NCI-H2227 (cell line): ENCODE measurements around the gene PSMD13.
A peak's percentile ranks its signal among the peaks of the same experiment; 100 is the strongest.
"Not testable (repeated sequence)": the region's sequence is repeated elsewhere in the genome, so short reads cannot be mapped to it uniquely, and the experiment has no call there.

ENCODE experiments used
- DNase-seq: peaks from one replicate; lab custom pipeline; 2025; ENCODE audit not compliant: unreplicated experiment; lab: John Stamatoyannopoulos, UW

PSMD13 gene

GRCh38 chr11:285894-286220 is 49.1 kb downstream of the PSMD13 start:
- DNase-seq: no peak

GRCh38 chr11:286977-287820 is 50.4 kb downstream of the PSMD13 start:
- DNase-seq: not testable (repeated sequence)

GRCh38 chr11:287821-288477 is 51.2 kb downstream of the PSMD13 start:
- DNase-seq: no peak

GRCh38 chr11:288478-289397 is 52.0 kb downstream of the PSMD13 start, which contains the start of gene PGGHG:
Gene PGGHG, plus strand, starts transcription at chr11:289126. Its CDS starts 691 bp downstream, at chr11:289817.
- peak; percentile 71 for DNase-seq

GRCh38 chr11:289398-289711 is 52.6 kb downstream of the PSMD13 start:
- DNase-seq: no peak

- DNase-seq: no peak
These were observed 53.2 kb downstream of the PSMD13 start for GRCh38 chr11:289712-290620.

GRCh38 chr11:290621-291231 is 54.0 kb downstream of the PSMD13 start:
- DNase-seq: no peak

- DNase-seq: no peak
These were observed 54.8 kb downstream of the PSMD13 start for GRCh38 chr11:291281-292210.

GRCh38 chr11:292211-293121 is 55.7 kb downstream of the PSMD13 start:
- no peak for DNase-seq

GRCh38 chr11:293271-293851 is 56.6 kb downstream of the PSMD13 start:
- DNase-seq: no peak

- DNase-seq: no peak
These were observed 57.3 kb downstream of the PSMD13 start for GRCh38 chr11:293852-294661.

- no peak for DNase-seq
These were observed 58.0 kb downstream of the PSMD13 start for GRCh38 chr11:294780-295179.

GRCh38 chr11:295351-296170 is 58.8 kb downstream of the PSMD13 start:
- no peak for DNase-seq

- DNase-seq: no peak
These were observed 59.6 kb downstream of the PSMD13 start for GRCh38 chr11:296171-297050.

- no peak for DNase-seq
These were observed 60.3 kb downstream of the PSMD13 start for GRCh38 chr11:297051-297585.
